Measurements from ENCODE around the gene LSM10. TPM values are rescaled to one million over a fixed set of nuclear protein-coding genes. Genes with fewer than 3 reads are reported as not detected.

The LSM10 gene
- total and polyA plus RNA-seq, 9 of the 15 experiments (the other 6 are each of a cell fraction or from before 2014, with no cell fraction given): 13.2 to 146 (median 68.9) TPM

DNA sequence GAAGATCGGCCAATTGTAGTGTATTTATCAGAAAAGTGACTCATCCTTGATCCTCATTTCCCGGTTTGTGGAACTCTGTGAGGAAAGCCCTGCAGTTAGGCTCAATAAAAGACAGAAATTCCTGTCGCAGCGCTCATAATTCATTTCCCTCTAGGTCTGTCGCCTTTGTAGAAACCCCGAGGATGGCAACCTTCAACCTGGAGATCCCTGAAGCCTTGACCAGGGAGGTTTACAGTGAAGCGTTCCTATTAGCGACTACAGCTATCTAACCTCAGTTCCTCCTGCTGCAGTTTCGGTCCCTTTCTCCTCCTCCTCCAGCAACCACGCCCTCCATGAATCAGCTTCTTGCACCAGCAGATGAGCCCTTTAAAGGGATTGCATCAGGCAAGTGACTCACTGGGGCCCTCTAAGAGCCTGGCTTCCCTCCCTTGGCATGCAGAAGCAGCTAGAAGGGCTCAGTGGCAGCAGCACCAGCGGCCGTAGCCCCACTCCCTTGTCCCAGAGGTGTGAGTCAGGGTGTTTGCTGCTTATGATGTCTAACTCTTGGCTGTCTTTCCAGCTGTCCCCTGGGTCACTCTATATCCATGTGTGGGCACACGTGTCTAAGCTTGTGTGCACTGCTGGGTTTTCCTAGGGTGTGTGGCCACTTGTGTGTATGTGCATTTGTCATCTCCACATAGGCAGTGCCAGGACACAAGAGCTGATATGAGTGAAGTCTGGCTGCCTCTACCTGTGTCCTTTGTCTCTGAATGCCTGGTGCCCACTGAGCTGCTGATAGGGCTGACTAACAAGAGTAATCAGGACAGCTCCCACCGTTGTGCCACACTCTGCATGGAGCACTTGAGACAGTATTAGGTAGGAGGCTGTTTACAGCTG is 11.2 kb downstream of the LSM10 start (continued):
- TF ChIP-seq, protein P1, sequence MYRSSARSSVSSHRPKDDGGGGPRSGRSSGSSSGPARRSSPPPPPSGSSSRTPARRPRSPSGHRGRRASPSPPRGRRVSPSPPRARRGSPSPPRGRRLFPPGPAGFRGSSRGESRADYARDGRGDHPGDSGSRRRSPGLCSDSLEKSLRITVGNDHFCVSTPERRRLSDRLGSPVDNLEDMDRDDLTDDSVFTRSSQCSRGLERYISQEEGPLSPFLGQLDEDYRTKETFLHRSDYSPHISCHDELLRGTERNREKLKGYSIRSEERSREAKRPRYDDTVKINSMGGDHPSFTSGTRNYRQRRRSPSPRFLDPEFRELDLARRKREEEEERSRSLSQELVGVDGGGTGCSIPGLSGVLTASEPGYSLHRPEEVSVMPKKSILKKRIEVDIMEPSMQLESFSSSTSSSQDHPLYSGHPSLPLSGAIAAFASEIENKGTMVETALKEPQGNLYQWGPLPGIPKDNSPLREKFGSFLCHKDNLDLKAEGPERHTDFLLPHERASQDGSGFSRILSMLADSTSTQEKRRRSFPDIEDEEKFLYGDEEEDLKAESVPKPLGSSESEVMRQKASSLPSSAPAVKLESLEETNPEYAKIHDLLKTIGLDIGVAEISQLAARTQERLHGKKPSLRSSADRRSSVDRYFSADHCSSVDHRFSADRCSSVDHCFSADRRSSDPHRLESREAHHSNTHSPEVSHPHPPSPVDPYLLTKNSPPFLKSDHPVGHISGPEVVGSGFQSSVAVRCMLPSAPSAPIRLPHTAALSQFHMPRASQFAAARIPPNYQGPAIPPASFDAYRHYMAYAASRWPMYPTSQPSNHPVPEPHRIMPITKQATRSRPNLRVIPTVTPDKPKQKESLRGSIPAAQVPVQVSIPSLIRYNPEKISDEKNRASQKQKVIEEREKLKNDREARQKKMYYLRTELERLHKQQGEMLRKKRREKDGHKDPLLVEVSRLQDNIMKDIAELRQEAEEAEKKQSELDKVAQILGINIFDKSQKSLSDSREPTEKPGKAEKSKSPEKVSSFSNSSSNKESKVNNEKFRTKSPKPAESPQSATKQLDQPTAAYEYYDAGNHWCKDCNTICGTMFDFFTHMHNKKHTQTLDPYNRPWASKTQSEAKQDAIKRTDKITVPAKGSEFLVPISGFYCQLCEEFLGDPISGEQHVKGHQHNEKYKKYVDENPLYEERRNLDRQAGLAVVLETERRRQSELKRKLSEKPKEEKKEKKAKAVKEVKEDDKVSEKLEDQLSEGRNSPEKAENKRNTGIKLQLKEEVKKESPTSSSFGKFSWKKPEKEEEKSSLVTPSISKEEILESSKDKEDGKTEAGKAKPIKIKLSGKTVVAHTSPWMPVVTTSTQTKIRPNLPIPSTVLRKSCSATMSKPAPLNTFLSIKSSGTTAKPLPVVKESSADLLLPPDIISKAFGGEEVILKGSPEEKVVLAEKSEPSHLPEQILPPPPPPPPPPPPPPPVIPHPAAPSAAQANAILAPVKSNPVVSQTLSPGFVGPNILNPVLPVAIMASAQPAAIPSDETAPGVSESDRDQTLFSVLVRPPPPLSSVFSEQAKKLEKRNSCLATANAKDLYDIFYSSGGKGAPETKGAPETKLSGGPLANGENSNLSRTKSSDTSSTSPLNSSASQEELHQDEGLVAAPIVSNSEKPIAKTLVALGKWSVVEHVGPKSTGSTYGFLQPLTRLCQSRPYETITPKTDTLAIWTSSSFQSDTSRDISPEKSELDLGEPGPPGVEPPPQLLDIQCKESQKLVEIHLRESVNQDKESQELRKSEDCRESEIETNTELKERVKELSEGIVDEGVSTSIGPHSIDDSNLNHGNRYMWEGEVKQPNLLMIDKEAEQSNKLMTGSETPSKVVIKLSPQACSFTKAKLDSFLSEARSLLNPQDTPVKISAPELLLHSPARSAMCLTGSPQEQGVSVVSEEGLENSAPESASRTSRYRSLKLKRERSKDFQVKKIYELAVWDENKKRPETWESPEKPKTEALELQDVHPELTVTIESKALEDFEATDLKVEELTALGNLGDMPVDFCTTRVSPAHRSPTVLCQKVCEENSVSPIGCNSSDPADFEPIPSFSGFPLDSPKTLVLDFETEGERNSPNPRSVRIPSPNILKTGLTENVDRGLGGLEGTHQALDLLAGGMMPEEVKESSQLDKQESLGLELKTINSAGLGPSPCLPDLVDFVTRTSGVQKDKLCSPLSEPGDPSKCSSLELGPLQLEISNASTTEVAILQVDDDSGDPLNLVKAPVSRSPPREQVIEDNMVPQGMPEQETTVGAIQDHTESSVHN (IDR thresholded peaks at IDR 0.05; ENCODE audit: borderline replicate concordance in 1 of 2, low read depth in 1 of 2): peak in 1 of 2 experiments; percentile 99; a peak in 2 of 4 replicates
- peak; percentile 73 for TF ChIP-seq TAF7 (tag; IDR thresholded peaks at IDR 0.05)
- TF ChIP-seq NFE2 (IDR thresholded peaks at IDR 0.05; ENCODE audit: low read depth): peak; percentile 98
- peak in 1 of 2 experiments; percentile 75; a peak in 1 of 3 replicates for TF ChIP-seq CBX3 (IDR thresholded peaks at IDR 0.05; ENCODE audit: borderline replicate concordance in 1 of 2, low read length in 2 of 2)
- TF ChIP-seq, protein P2, sequence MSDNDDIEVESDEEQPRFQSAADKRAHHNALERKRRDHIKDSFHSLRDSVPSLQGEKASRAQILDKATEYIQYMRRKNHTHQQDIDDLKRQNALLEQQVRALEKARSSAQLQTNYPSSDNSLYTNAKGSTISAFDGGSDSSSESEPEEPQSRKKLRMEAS (CRISPR knock-in tag; IDR thresholded peaks at IDR 0.05): peak; percentile 96
- peak; percentile 100 for TF ChIP-seq CEBPG (CRISPR knock-in tag; IDR thresholded peaks at IDR 0.05)
- peak; percentile 99 to 100 for TF ChIP-seq CEBPG (tag; conservative IDR thresholded peaks at IDR 0.05 in 1 of 2, IDR thresholded peaks at IDR 0.05 in 1 of 2)
- peak; percentile 82; the same call in 1 of the 2 replicates for TF ChIP-seq GABPB2 (CRISPR knock-in tag; conservative IDR thresholded peaks at IDR 0.05)
- TF ChIP-seq MEIS2 (IDR thresholded peaks at IDR 0.05; ENCODE audit: partially characterized antibody): peak; percentile 24
- peak; percentile 65; the same call in 1 of the 2 replicates for TF ChIP-seq ZNF830 (CRISPR knock-in tag; IDR thresholded peaks at IDR 0.05)
- peak; percentile 100 for TF ChIP-seq JUND (IDR thresholded peaks at IDR 0.05; ENCODE audit: borderline replicate concordance, low read depth, low read length)
- peak; percentile 100 for TF ChIP-seq JUND (tag; IDR thresholded peaks at IDR 0.05; ENCODE audit: borderline replicate concordance, low read depth, low read length)
- no peak for TF ChIP-seq ZNF408 (CRISPR knock-in tag; IDR thresholded peaks at IDR 0.05; ENCODE audit: low read depth)
- TF ChIP-seq POLR2AphosphoS5 (IDR thresholded peaks at IDR 0.05; ENCODE audit: control insufficient read depth, insufficient read depth, low read depth, low read length): peak; percentile 90; the same call in 1 of the 2 replicates
- TF ChIP-seq SIX5 (IDR thresholded peaks at IDR 0.05; ENCODE audit: borderline replicate concordance in 1 of 2, insufficient read depth in 1 of 2, low read depth in 1 of 2, low read length in 2 of 2): no peak
- peak; percentile 57; the same call in 1 of the 2 replicates for TF ChIP-seq KLF10 (CRISPR knock-in tag; IDR thresholded peaks at IDR 0.05)
- peak; percentile 86 for TF ChIP-seq POLR2G (IDR thresholded peaks at IDR 0.05; ENCODE audit: low read depth, low read length)
- peak; percentile 79; the same call in 1 of the 2 replicates for TF ChIP-seq RHOXF2B (CRISPR knock-in tag; conservative IDR thresholded peaks at IDR 0.05)
- TF ChIP-seq ARID2 (IDR thresholded peaks at IDR 0.05): no peak

Data from K562 (cell line).